GM18499 (cell line): ENCODE results near the gene DBNL.
"Not testable (repeated sequence)": the region's sequence is repeated elsewhere in the genome, so short reads cannot be mapped to it uniquely, and the experiment has no call there.

Experiments
- ATAC-seq: cut with Tn5 transposase; IDR thresholded peaks from one replicate; pipeline ENCODE4 v1.9.1; 2021; ENCODE audit warnings: moderate number of reproducible peaks; ENCODE audit not compliant: insufficient read depth, unreplicated experiment

DBNL gene

DNA sequence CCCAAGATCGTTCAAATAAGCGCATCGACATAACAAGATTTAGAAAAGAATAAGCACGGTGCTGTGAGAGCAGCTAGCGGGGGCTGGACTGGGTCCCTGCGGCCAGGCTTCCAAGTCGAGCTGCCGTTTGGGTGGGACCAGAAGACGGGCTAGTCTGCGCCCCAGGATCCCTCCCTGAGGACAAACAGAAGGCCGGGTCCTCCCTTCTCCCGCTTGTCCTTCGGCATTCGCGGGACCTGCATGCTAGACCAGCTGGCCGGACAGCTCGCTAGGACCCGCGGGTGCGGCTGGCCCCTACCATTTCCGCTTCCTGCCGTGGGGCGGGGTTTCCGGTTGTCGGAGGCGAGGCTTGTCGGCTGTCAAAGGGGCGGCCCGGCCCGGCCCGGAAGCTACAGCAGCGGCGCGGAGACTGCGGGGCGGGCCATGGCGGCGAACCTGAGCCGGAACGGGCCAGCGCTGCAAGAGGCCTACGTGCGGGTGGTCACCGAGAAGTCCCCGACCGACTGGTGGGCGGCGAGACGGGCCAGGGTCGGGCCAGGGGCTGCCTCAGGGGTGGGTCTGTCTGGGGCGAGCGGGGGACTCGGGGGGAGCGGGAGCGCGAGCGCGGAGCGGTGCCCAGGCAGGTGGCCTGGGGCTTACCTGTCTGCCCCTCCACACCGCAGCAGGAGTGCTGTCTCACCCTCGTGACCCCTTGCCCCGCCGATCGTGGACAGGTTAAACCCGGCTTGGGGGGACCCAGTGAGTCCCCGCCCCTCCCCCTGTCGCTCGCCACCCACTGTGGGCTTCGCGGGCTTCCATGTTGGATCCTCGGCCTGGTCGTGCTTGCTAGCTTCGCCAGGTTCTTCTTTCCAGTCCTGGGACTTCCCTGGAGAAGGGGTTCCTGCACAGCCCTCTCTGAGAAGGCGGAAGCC is at the start of gene DBNL:
TSS of gene DBNL (plus strand) at position 388 of the 911 bp plus-strand sequence. CDS start at position 424, 36 bp downstream.
- peak; percentile 34 for ATAC-seq

DNA sequence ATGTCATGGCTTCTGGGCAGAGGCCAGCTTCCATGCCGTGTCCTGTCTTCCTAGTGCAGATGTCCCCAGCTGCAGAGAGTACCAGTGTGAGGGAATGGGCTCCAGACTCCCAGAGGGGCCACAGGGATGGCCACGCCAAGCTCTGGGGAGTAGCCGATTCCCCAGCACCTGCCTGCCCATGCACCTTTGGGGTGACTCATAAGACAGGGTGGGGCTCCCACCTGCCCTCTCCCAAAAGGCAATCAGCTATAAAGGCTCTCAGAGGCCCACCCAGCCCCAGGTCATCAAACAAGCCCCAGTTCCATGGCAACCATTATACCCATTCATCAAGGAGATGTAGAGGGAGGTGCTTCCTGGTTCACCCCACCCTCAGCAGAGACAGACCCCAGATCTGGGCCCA is 47.0 kb upstream of the DBNL start, which contains the start of gene SPDYE1:
TSS of gene SPDYE1 (plus strand) at position 366 of the 400 bp plus-strand sequence. CDS start 2,053 bp downstream, outside the sequence.
- ATAC-seq = not testable (repeated sequence)

DNA sequence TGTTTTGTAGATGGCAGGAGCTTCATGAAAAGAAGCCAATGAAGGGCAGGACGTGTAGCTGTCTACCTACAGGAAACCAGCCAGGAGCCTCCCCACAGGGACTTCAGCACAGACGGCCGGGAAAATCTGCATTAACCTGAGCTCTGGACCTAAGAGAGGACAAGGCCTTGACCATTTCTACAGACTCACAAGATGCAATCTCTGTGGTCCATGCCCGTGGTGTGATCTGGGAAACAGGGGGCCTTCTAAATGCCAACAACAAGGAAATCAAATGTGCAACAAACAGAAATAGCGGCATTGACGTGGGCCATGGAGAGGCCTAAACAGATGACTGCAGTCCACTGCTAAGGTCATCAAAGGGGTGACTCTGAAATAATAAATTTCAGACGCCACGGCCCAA is 32.4 kb upstream of the DBNL start:
- not testable (repeated sequence) for ATAC-seq

DNA sequence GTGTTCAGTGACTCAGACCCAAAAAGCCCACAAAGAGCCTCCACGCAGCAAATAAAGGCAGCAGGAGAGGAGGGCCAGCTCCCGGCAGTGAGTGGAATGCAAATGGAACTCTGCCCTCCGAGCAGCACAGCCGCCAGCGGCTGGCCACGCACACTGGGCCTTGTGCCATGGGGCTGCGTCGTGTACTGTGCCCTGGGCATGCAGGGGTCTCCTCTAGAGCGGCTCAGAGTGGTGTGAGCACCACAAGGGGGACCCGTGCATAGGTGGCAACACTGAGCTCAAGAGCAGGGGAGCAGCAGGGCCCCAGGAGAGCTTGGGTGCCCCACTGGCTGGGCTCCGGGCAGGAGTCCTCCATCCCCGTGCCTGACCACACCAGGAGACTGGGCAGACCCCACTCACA is 29.4 kb upstream of the DBNL start:
- ATAC-seq = not testable (repeated sequence)

DNA sequence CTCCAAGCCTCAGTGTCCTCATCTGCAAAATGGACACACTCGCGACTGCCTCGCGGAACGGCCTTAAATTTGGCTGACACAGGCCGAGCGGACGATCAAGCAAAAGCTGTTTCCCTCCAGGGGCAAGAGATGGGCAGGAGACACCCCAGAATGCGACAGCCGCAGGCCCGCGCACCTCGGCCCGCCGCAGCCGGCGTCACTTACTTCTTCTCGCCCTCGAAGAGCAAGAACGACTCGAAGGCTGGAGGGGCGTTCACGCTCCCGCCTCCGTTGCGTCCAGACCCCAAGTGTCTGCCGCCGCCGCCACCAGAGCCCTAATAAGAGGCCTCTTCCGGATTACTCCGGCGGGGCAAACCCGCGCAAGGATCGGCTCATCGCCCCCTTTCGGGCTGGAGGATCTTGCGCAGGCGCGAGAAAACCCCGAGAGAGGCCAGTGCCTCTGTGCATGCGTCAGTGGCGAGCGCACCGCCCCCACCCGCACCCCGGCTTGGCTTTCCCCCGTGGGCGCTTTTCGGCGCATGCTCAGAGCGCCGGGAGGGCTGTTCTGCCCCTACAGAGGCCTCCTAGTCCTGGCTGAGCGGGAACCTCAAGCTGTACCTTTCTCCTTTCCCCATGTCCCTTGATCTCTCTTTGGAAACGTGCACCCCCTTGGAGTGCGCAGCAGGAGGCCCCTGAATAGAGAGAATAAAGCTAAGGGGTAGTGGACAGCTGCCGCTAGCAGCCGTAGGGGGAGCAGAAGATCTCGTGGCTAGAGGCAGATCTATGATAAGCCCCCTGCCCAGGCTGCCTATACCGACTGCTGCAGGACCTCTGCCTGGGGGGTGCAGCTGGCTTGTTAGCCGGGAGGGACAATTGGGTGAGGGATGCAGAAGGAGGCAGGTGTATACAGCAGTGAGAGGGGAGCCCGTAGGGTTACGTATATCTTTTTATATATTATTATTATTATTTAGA is 25.4 kb upstream of the DBNL start:
- ATAC-seq = peak; percentile 92

DNA sequence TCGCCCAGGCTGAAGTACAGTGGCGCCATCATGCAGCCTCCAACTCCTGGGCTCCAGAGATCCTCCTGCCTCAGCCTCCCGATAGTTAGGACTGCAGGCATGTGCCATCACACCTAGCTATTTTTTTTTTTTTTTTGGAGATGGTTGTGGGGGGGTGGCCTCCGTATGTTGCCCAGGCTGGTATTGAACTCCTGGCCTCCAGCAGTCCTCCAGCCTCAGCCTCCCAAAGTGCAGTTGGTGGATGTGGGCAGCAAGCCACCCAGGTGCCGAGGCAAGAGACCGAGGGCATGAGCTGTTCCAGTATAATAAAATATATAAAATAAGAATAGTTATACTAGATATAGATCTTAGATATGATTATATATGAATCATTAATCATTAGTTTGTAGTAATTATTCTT is 24.7 kb upstream of the DBNL start:
- not testable (repeated sequence) for ATAC-seq

DNA sequence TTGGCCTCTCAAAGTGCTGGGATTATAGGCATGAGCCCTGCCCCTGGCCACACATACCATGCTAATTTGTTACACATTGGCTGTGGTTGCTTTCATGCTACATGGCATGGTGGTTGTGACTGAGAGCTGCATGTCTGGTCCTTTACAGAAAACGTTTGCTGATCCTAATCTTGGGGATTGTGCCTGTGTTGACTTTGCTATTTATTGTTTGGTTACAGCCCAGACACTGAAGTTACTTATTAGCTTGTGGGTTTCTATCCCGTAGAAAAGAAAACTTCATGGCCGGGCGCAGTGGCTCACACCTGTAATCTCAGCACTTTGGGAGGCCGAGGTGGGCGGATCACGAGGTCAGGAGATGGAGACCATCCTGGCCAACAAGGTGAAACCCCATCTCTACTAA is 22.4 kb upstream of the DBNL start:
- not testable (repeated sequence) for ATAC-seq

DNA sequence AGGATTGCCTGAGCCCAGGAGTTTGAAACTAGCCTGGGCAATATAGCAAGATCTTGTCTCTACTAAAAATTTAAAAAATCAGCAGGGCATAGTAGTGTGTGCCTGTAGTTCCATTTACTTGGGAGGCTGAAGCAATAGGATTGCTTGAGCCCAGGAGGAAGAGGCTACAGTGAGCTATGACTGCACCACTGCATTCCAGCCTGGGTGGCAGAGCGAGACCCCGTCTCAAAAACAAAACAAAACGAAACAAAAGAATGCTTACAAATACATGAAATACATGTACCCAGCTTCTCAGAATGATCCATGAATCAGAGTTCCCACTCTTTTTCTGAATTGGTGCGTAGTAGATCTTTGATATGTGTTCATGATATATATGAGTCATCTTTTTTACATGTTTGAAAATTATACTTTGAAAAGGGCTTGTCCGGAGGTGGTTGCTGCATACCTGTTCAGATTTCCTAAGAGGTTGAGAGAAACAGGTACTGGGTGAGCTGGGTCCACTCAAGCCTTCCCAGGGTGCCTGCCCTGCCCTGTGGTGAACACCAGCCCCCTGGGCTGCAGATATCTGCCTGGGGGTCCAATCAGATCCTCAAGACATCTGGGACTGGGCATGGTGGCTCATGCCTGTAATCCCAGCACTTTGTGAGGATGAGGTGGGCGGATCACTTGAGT is 21.6 kb upstream of the DBNL start:
- ATAC-seq = not testable (repeated sequence)

DNA sequence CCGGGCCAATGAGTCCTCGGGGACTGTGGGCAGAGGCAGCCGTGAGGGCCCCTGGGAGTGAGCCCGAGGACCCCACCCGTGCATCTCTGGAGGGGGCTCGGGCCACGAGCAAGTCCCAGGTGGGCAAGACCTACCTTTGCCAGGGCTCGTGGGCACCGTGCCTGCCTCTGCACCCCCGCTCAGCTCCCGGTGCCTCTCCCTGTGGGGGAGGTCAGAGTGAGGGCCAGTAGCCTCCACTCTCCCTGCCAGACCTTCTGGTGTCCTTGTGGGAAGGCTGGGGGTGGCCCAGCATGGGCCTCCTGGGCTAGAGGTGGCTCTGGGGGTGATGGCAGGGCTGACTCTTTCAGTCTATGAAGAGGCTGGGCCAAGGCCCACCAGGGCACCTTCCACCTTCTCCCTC is 15.1 kb upstream of the DBNL start:
- ATAC-seq = not testable (repeated sequence)

DNA sequence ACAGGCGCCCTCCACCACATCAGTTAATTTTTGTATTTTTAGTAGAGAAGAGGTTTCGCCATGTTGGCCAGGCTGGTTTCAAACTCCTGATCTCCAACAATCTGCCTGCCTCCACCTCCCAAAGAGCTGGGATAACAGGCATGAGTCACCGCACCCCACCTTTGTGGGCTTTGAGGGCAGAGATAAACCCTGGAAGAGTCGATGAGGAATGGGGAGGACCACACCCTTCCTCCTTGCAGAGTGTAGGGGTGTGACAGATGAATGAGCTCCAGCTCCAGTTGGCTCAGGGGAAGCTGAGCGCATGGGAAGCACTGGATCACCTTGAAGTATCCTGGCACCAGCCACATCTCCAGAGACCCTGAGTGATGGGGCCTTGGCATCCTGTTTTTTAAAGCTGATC is 14.5 kb upstream of the DBNL start:
- not testable (repeated sequence) for ATAC-seq

DNA sequence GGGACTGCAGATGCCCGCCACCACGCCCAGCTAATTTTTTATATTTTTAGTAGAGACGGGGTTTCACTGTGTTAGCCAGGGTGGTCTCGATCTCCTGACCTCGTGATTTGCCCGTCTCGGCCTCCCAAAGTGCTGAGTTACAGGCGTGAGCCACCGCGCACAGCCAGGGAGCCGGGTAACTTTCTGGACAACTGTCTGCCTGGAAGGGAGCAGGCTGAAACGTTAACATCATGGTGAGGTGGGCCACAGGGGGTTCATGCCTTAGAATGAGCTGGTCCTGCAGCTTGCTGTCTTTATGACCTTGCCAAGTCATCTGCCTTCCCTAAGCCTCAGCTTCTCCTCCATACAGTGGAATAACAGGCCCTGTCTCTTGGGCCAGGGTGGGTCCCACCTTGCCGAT is 13.2 kb upstream of the DBNL start:
- not testable (repeated sequence) for ATAC-seq

DNA sequence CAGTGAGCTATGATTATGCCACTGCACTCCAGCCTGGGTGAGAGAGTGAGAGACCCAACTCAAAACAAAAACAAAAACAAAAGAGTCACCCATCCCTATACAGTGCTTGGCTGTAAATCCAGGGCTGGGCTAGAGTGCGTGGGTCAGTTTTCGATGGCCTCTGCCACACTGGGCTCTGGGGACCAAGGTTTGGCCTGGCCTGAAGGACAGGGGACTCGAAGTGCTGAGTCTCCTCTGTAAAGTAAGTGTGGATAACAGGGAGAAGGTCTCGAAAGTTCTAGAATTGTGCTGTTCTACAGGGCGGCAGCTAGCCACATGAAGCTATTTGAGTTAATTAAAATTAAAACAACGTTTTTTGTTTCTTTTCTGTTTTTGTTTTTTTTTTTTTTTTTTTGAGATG is 12.5 kb upstream of the DBNL start:
- ATAC-seq = not testable (repeated sequence)

DNA sequence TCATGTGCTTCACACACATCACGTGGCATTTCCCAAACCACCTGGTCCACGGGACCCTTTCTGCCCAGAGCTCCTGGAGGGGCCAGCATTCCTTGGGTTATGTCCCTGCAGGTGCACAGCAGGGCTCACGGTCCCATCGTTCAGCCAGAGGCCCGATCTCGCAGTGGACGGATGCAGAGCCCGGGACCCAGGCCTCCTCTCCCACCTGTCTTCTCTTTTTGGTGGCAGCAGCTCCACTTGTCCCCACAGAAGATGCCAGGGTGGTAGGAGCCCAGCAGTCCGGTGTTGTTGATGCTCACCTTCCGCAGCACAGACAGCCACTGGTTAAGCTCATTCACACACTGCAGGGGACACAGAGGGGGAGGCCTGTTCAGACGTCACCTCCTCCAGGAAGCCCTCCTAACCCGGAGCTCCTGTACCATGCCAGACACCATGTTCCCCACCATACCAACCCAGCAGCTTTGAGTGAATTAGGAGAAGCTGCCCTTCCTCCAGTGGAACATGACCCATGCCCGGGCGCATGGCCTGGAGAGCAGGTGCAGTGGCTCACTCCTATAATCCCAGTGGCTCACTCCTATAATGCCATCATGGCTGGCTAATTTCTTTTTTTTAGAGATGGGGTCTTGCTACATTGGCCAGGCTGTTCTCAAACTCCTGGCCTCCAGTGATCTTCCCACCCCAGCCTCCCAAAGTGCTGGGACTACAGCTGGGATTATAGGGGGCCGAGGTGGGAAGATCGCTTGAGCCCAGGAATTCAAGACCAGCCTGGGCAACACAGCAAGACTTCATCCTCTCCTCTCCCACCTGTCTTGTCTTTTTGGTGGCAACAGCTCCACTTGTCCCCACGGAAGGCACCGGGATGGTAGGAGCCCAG is 10.3 kb upstream of the DBNL start:
- ATAC-seq = not testable (repeated sequence)

DNA sequence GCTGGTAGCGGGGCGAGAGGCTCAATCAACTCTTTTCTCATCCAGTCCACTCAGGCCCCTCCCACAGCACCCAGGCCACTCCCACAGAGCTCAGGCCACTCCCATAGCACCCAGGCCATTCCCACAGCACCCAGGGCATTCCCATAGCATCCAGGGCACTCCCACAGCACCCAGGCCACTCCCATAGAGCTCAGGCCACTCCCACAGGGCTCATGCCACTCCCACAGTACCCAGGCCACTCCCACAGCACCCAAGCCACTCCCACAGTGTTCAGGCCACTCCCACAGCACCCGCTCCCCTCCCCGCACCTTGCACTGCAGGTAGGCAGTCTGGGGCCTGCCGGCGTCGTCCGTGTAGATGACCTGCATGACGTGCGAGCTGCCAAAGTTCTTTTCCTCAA is 8.1 kb upstream of the DBNL start:
- ATAC-seq = not testable (repeated sequence)

DNA sequence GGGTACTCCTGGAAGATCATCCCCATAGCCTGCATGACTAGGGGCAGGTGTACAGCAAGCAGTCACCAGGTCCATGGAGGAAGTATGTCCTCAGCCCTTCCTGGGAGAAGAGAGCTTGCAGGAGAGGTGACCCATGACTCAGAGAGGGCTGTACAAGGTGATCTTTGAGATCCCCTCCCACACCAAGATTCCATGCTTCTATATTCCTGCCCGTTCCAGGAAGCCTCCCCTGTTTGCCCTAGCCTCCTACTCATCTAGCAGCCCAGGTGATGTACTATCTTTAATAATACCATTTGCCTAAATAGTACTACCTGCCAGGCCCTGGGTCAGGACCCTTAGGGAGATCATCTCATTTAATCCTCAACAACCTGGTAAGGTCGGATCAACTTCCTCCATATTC is 6.6 kb upstream of the DBNL start:
- not testable (repeated sequence) for ATAC-seq

DNA sequence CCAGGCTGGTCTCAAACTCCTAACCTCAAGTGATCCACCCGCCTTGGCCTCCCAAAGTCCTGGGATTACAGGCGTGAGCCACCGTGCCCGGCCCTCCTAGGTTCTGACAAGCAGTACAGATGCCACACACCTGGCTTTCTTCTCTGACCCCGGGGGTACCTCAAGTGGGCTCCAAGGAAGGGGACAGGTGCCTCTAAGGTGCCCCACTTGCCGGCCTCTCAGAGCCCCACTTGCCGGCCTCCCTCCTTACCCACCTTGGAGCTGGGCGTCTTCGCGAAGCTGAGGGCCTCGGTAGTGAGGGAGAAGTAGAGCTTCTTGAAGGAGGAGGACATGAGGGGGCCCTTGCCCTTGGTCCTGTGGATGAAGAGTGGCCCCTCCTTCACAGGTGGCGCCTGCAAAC is 5.9 kb upstream of the DBNL start:
- ATAC-seq = not testable (repeated sequence)

DNA sequence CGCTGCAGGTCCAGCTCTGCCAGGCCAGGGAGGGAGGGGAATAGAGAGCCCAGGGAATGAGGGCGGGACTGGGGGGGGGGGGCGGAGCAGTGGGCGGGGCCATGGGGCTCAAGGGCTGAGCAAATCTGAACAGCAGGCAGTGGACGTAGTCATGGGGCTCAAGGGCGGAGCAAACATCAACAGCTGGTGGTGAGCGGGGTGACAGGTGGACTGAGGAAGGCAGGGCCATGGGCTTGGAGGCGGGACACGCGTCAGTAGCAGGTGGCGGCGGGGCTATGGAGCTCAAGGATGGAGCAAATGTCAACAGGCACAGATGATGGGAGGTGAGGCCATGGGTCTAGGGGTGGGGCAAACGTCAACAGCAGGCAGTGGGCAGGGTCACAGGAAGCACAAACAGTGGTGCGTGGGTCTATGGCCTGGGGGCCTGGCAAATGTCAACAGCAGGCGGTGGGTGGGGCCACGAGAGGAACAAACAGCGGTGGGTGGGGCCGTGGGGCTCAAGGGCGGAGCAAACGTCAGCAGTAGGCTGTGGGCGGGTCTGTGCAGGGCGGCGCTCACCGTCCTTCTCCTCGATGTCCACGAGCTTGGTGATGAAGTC is 5.4 kb upstream of the DBNL start:
- ATAC-seq = not testable (repeated sequence)

DNA sequence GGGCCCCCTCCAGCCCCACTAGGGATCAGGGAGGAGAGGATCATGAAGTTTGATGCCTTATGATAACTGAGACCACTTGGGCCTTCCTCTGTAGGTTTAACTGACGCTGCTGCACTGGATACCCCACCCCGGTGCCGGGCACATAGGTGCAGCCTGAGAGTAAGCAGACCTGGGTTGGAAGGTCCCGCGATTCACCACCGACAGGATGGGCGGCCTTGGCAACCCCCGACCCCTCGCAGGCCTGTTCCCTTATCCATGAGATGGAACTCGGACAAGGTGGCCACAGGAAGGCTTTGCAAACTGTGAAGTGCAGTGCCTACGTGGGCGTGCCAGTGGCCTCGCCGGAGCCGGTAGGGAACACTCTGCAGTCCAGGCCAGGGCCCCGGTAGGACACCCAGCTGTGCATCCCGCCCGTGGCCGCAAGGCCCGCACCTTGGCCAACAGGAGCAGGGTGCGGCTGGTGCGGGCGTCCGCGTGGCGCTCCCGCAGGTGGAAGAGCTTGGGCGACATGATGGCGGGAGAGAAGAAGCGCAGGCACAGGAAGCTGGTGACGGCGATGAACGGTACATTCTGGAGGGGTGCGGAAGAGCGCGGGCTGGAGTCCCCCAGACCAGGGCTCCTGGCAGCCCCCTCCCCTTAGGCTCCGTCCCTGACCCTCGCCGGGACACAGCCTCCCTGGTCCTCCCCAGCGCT is 4.6 kb upstream of the DBNL start:
- ATAC-seq = not testable (repeated sequence)
